ENCODE results near the gene RAB10. TPM values are rescaled to one million over a fixed set of nuclear protein-coding genes. Genes with fewer than 3 reads are reported as not detected.
"Not testable (repeated sequence)": the region's sequence is repeated elsewhere in the genome, so short reads cannot be mapped to it uniquely, and the experiment has no call there.

Gene RAB10
- total and polyA plus RNA-seq, 3 donors from 2014 or later: 74.8 to 112 (median 96.8) TPM

DNA sequence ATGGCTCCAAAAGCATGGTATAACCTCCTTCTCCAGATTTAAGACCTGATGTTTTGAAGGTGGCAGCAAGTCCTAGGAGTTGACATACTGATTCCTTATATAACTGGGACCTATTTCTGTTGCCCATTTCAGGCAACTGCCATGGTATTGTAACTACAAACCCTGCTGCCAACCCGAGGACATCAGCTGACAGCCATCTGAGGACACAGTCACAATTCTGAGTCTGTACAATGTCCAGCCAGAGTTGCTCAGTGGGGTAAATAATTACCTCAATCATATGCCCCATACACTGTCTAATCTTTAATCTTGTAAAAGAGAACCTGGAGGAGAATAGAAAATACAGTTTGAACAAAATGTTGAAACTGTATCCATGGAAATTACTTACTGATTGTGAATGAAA is 130.3 kb downstream of the RAB10 start:
- no peaks in the 10 kb centered on the region for H3K36me3 ChIP-seq (ENCODE audit: low read depth, missing control alignments)
- DNase-seq: no peak
- no peak overlapping the region for H3K4me3 ChIP-seq
- no peaks in the 10 kb centered on the region for H3K9me3 ChIP-seq
- intact Hi-C loops (cut with DNase I; ENCODE audit: low total_unique reads): no loop called here
- TF ChIP-seq POLR2A (IDR thresholded peaks at IDR 0.05) (no peak), CTCF (IDR thresholded peaks at IDR 0.05) (no peak)
- WGBS, 2 donors: 61 to 82% methylated on average over 1 of the region's 1 CpG
- no peak overlapping the region for H3K27ac ChIP-seq
- H3K4me1 ChIP-seq: no peaks in the 10 kb centered on the region
- no peaks in the 10 kb centered on the region for H3K27me3 ChIP-seq

- intact Hi-C loops (cut with DNase I; ENCODE audit: low total_unique reads): no loop called here
- Histone ChIP-seq H3K36me3 (ENCODE audit: low read depth, missing control alignments) (no peaks in the 10 kb centered on the region), H3K27ac (no peak overlapping the region), H3K9me3 (no peaks in the 10 kb centered on the region), H3K4me1 (no peaks in the 10 kb centered on the region), H3K4me3 (no peak overlapping the region), H3K27me3 (no peaks in the 10 kb centered on the region)
- TF ChIP-seq POLR2A (IDR thresholded peaks at IDR 0.05) (no peak), CTCF (IDR thresholded peaks at IDR 0.05) (no peak)
- no peak for DNase-seq
- 89 to 91% methylated on average over 8 of the region's 8 CpGs for WGBS, 2 donors
Observed at GRCh38 chr2:26164641-26165211, 130.8 kb downstream of the RAB10 start.

- no peaks in the 10 kb centered on the region for H3K27me3 ChIP-seq
- H3K27ac ChIP-seq: no peak overlapping the region
- no peaks in the 10 kb centered on the region for H3K9me3 ChIP-seq
- intact Hi-C loops (cut with DNase I; ENCODE audit: low total_unique reads): no loop called here
- H3K4me1 ChIP-seq: no peaks in the 10 kb centered on the region
- no peak for TF ChIP-seq CTCF (IDR thresholded peaks at IDR 0.05)
- TF ChIP-seq POLR2A (IDR thresholded peaks at IDR 0.05): no peak
- no peaks in the 10 kb centered on the region for H3K36me3 ChIP-seq (ENCODE audit: low read depth, missing control alignments)
- WGBS, 2 donors: 92 to 93% methylated on average over 4 of the region's 4 CpGs
- H3K4me3 ChIP-seq: no peak overlapping the region
- no peak for DNase-seq
Observed at GRCh38 chr2:26165403-26165802, 131.5 kb downstream of the RAB10 start.

GRCh38 chr2:26166541-26166940 is 132.7 kb downstream of the RAB10 start:
- H3K9me3 ChIP-seq; H3K4me3 ChIP-seq; H3K27me3 ChIP-seq; H3K36me3 ChIP-seq (ENCODE audit: low read depth, missing control alignments); H3K27ac ChIP-seq; DNase-seq; H3K4me1 ChIP-seq; intact Hi-C loops (cut with DNase I; ENCODE audit: low total_unique reads): not testable (repeated sequence)
- 84 to 92% methylated on average over 6 of the region's 6 CpGs for WGBS, 2 donors

DNA sequence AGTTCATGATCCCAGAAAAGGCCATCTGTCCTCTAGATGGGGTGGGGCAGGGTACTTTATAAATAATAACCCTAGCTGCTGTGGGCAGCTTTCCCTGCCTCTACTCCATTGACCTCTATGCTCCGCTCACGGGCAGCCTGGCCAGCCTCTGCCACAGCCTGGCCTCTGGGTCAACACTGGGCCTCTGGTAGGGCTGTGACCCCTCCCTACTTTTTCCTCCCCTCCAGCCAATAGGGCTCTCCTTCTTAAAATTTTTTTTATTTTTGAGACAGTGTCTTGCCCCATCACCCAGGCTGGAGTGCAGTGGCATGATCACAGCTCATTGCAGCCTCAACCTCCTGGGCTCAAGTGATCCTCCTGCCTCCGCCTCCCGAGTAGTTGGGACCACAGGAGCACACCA is 134.9 kb downstream of the RAB10 start:
- Histone ChIP-seq H3K4me3 (no peak overlapping the region), H3K27me3 (no peaks in the 10 kb centered on the region), H3K9me3 (no peaks in the 10 kb centered on the region), H3K36me3 (ENCODE audit: low read depth, missing control alignments) (no peaks in the 10 kb centered on the region), H3K4me1 (peaks cover 3% of the 10 kb centered on the region), H3K27ac (no peak overlapping the region)
- 93 to 99% methylated on average over 4 of the region's 4 CpGs for WGBS, 2 donors
- TF ChIP-seq POLR2A (IDR thresholded peaks at IDR 0.05): no peak
- no peak for TF ChIP-seq CTCF (IDR thresholded peaks at IDR 0.05)
- intact Hi-C loops (cut with DNase I; ENCODE audit: low total_unique reads): no loop called here
- no peak for DNase-seq
